HFFc6 (cell line): ENCODE measurements around the gene SOCS3. TPM values are rescaled to one million over a fixed set of nuclear protein-coding genes. Genes with fewer than 3 reads are reported as not detected.

Experiments used
- DNase-seq: peaks from one replicate; pipeline ENCODE4 v3.0.0-alpha.2; 2018
- H3K27ac Mint-ChIP-seq: 2 replicates; pipeline ENCODE4 v1.8.0; 2020; ENCODE audit warnings: mild to moderate bottlenecking, mixed read lengths
- H3K27me3 Mint-ChIP-seq: 2 replicates; pipeline ENCODE4 v1.8.0; 2021; ENCODE audit warnings: mild to moderate bottlenecking, moderate library complexity, mixed read lengths; ENCODE audit not compliant: insufficient read depth
- H3K36me3 Mint-ChIP-seq: 2 replicates; pipeline ENCODE4 v1.8.0; 2021; ENCODE audit warnings: low read depth, mixed read lengths
- H3K4me1 Mint-ChIP-seq: 2 replicates; pipeline ENCODE4 v1.8.0; 2020; ENCODE audit warnings: low read depth, mixed read lengths
- H3K4me3 Mint-ChIP-seq: 2 replicates; pipeline ENCODE4 v1.8.0; 2020; ENCODE audit warnings: mild to moderate bottlenecking, moderate library complexity, mixed read lengths
- H3K9me3 Mint-ChIP-seq: 2 replicates; pipeline ENCODE4 v1.8.0; 2020; ENCODE audit warnings: mild to moderate bottlenecking, mixed read lengths
- CTCF ChIP-seq: fragments of 200-600 bp; sonication (generic); IDR thresholded peaks from 2 replicates; pipeline ENCODE4 v1.5.0; 2021; ENCODE audit warnings: antibody characterized with exemption, mild to moderate bottlenecking
- total RNA-seq, 6 experiments: library from RNA; stranded (reverse); fragmentation: NEBNext Ultra II Directional; extraction: Animal tissue kit (Norgen Biotek cat#: 25700); gene quantifications; 2 replicates in 1 of 6; 3 replicates in 5 of 6; pipeline ENCODE4 v1.2.3, GENCODE V29; 2021

The SOCS3 gene
- total RNA-seq, 6 experiments from 2014 or later, result 27.4 to 37.2 (median 33.2) TPM

- DNase-seq, result no peak
- Mint-ChIP-seq H3K9me3 (no peaks in the 10 kb centered on the region), H3K27me3 (no peaks in the 10 kb centered on the region), H3K4me1 (peaks cover 41% of the 10 kb centered on the region), H3K36me3 (peaks cover 43% of the 10 kb centered on the region), H3K4me3 (no peak overlapping the region), H3K27ac (no peak overlapping the region)
- TF ChIP-seq CTCF, result no peak
These were observed 39.8 kb upstream of the SOCS3 start for GRCh38 chr17:78399693-78400144.

GRCh38 chr17:78399028-78399692 lies 39.3 kb upstream of the SOCS3 start:
- H3K4me1 Mint-ChIP-seq, result peaks cover 41% of the 10 kb centered on the region

GRCh38 chr17:78398390-78398789 lies 38.5 kb upstream of the SOCS3 start:
- 0 out of 2 replicates have a peak overlapping the region, but pooled peaks have one; percentile 45 for H3K27ac Mint-ChIP-seq
- no peaks in the 10 kb centered on the region for H3K27me3 Mint-ChIP-seq
- no peak overlapping the region for H3K4me3 Mint-ChIP-seq
- DNase-seq, result no peak
- peaks cover 33% of the 10 kb centered on the region for H3K36me3 Mint-ChIP-seq
- H3K4me1 Mint-ChIP-seq, result peaks cover 43% of the 10 kb centered on the region
- TF ChIP-seq CTCF, result no peak
- H3K9me3 Mint-ChIP-seq, result no peaks in the 10 kb centered on the region

More at GRCh38 chr17:78399028-78399692, 39.3 kb upstream of the SOCS3 start:
- Mint-ChIP-seq H3K27ac (no peak overlapping the region), H3K36me3 (peaks cover 38% of the 10 kb centered on the region), H3K4me3 (no peak overlapping the region), H3K27me3 (no peaks in the 10 kb centered on the region), H3K9me3 (no peaks in the 10 kb centered on the region)
- TF ChIP-seq CTCF, result no peak
- DNase-seq, result no peak

- no peak for TF ChIP-seq CTCF
- peaks cover 34% of the 10 kb centered on the region for H3K36me3 Mint-ChIP-seq
- no peaks in the 10 kb centered on the region for H3K27me3 Mint-ChIP-seq
- peaks cover 50% of the 10 kb centered on the region for H3K4me1 Mint-ChIP-seq
- H3K4me3 Mint-ChIP-seq, result no peak overlapping the region
- peak; percentile 32 for DNase-seq
- peak overlapping the region; percentile 45 for H3K27ac Mint-ChIP-seq
- H3K9me3 Mint-ChIP-seq, result no peaks in the 10 kb centered on the region
These were observed 37.8 kb upstream of the SOCS3 start for GRCh38 chr17:78397681-78398101.

- Mint-ChIP-seq H3K27me3 (no peaks in the 10 kb centered on the region), H3K4me1 (peaks cover 57% of the 10 kb centered on the region), H3K4me3 (no peak overlapping the region), H3K27ac (no peak overlapping the region), H3K9me3 (no peaks in the 10 kb centered on the region), H3K36me3 (peaks cover 34% of the 10 kb centered on the region)
- no peak for DNase-seq
- no peak for TF ChIP-seq CTCF
These were observed 36.8 kb upstream of the SOCS3 start for GRCh38 chr17:78396441-78397337.
